HG03159 (cell line): ENCODE results near the gene ELMOD3.
"Not testable (repeated sequence)": the region's sequence is repeated elsewhere in the genome, so short reads cannot be mapped to it uniquely, and the experiment has no call there.

ENCODE experiments used
- ATAC-seq: cut with Tn5 transposase; IDR thresholded peaks from one replicate; pipeline ENCODE4 v1.9.1; 2021; ENCODE audit warnings: mild to moderate bottlenecking, moderate library complexity; ENCODE audit not compliant: unreplicated experiment

Gene ELMOD3

DNA sequence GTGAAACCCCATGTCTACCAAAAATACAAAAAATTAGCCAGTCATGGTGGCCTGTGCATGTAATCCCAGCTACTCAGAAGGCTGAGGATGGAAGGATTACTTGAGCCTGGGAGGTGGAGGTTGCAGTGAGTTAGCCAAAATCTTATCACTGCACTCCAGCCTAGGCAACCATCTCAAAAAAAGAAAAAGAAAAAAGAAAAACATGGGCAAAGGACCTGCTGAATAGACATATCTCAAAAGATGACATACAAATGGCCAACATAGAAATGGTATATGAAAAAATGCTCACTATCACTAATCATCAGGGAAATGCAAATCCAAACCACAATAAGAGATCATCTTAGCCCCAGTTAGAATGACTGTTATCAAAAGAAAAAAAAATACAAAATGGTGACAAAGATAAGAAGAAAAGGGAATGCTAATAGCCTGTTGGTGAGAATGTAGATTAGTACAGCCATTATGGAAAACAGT, 25.4 kb upstream of the ELMOD3 start:
- no peak for ATAC-seq

DNA sequence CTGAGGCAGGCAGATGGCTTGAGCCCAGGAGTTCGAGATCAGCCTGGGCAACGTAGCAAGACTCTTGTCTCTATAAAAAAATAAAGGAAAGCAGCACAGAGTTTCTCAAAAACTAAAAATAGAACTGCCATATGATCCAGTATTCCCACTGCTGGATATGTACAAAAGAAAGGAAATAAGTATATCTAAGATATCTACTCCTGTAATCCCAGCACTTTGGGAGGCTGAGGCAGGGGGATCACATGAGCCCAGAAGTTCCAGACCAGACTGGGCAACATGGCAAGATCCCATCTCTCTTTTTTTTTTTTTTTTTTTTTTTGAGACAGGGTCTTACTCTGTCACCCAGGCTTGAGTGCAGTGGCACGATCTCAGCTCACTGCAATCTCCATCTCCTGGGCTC, 24.9 kb upstream of the ELMOD3 start:
- ATAC-seq: not testable (repeated sequence)

DNA sequence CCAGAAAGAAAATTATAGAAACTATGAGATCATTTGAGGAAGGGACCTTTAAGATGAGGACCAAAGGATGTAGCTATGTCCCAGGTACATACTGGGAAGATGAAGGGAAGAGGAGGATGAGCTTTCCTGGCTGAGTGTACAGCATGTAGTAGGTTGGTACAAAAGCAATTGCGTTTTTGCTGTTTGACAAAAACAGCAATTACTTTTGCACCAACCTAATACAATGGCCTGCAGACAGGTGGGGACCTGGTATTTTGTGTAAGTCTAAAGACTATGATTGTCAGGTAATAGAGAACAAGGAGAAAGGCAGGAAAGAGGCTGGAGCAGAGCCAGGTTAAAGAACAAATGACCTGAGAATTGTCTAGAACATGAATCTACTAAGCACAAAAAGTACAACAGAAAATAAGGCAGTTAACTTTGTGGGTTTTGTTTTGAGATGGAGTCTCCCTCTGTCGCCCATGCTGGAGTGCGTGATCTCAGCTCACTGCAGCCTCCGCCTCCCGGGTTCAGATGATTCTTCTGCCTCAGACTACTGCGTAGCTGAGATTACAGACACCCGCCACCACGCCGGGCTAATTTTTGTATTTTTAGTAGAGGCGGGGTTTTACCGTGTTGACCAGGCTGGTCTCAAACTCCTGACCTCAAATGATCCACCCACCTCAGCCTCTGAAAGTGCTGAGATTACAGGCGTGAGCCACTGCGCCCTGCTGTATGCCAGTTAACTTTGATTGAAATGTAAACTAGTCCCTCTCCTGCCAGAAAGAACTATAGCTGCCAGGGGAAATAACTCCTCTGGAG, 23.5 kb upstream of the ELMOD3 start:
- ATAC-seq: no peak

DNA sequence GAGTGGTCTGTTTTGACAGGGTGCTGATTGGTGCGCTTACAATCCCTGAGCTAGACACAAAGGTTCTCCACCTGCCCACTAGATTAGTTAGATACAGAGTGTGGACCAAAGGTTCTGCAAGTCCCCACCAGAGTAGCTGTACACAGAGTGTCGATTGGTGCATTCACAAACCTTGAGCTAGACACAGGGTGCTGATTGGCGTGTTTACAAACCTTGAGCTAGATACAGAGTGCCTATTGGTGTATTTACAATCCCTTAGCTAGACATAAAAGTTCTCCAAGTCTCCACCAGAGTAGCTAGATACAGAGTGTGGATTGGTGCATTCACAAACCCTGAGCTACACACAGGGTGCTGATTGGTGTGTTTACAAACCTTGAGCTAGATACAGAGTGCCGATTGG, 20.7 kb upstream of the ELMOD3 start:
- ATAC-seq: not testable (repeated sequence)

DNA sequence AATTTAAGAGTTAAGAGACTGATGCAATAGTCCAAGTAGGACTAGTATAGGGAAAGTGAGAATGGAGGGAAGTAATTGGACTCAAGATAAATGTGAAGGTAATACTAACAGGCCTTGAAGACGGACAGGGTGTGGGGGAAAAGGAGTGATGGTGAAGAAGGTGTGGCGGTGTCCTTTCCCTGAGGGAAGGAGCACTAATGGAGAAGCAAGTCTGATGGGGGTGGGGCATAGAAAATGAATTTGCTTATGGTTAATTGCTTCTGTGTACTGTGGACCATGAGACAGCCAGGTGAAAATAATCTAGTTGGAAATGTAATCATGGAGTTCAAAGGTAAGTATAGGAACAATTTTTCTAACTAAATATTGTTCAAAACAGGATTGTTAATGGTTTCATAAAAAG, 19.6 kb upstream of the ELMOD3 start:
- ATAC-seq: no peak

DNA sequence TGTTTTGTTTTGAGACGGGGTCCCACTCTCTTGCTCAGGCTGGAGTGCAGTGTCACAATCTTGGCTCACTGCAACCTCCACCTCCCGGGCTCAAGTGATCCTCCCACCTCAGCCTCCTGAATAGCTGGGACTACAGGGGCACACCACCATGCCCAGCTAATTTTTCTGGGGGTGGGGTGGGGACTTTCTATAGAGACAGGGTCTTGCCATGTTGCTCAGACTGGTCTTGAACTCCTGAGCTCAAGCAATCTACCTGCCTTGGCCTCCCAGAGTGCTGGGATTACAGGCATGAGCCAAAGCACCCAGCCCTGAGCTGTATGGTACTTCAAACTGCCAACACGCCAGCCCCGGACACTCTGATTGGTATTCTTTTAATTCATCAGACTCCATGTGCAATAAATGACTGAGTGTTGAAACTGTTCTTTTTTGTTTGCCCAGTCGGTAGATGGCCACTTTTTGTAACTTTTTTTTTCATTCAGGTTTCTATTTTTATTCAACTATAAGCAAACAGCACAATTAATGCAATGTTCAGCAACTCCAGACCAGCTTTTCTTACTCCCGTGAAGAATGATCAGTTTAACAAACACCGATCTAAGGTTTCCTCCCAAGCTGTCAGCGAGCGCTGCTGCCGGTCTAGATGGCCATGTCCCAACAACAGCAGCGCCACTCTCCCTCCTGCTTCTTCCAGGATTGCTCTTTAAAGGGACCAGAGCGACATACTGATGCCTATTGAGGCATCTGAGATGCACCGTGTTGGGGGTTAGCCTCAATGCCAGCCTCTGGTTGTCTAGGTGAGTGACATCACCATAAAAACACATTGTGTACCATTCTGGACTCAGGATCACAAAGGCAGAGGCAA, 14.3 kb upstream of the ELMOD3 start:
- no peak for ATAC-seq

DNA sequence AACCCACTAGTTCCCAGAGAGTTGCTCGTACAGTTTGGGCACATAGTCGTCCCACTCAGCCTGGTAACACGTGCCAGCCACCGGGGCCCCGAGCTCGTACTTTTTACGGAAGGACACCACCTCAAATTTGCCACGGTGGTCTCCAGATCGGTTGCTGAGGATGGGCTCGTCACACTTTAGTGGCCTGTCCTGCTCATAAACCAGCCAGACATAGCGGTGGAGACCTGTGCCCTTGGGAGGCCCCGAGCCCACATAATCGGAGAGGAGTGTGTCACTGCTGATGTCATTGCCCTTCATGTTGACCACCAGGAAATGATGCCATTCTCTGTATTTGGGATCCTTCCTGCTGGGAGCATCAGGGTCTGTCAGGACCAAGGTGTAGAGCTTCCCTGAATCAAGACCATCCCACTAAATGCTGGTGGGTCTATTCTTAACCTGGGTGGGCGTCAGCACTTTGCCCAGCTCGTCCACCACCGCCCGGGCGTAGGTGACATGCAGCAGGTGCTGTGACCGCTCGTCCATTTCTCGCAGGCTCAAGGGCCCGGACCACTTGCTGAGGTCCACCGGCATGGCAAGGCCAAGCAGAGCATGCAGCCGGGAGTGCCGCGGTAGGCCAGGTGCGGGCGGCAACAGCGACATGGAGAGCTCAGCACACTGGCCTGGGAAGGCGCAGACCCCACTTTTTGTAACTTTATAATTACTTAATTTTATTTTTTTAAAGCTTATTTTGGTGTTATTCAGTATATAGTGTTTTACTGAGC, 13.1 kb upstream of the ELMOD3 start:
- no peak for ATAC-seq

DNA sequence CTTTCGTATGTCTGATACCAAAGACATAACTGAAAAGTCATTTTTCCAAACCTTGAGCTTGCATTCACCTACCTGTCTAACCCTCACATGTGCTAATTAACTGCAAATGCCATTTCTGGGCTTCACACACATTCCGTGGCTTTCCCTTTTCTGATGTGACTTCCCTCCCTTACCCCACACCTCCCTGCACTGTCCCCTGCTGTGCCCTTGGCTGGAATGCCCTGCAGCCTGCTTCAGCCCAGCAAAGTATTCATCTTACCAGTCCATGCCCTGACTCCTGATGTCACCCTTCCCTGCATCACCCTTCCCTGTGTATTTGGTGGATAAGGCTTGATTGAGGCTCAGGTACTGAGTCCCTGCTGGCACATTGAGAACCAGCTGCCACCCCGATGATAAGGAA, 12.4 kb upstream of the ELMOD3 start:
- ATAC-seq: no peak

DNA sequence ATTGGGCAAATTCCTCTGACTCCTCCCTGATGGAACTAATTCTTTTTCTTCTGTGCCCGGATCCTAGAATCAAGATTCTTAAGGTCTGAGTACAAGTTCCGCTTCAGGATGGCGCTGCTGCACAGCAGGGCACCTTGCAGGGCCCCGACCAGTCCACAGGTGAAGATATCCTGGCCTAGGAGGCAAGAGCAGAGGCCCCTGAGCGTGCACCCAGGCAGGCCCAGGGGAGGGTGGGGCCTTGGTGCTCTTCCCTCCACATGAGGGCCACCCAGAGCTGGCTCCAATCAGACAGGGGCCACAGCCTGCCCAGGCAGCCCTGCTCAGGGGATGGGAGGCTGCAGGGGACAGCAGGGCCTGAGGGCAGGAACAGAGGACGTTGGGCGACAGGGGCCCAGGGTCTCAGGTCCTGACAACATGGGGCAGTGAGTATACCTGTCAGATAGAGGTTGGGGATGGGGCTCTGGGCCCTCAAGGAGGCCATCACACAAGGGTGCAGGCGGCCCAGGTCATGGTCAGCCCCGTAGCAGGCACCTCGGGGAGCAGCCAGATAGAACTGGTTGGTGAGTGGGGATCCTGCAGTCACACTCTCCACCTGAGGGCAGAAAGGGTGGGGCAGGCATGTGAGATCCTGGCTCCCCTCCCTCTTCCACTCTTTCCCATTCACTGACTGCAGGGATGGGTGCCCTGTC, 11.2 kb upstream of the ELMOD3 start:
- not testable (repeated sequence) for ATAC-seq

DNA sequence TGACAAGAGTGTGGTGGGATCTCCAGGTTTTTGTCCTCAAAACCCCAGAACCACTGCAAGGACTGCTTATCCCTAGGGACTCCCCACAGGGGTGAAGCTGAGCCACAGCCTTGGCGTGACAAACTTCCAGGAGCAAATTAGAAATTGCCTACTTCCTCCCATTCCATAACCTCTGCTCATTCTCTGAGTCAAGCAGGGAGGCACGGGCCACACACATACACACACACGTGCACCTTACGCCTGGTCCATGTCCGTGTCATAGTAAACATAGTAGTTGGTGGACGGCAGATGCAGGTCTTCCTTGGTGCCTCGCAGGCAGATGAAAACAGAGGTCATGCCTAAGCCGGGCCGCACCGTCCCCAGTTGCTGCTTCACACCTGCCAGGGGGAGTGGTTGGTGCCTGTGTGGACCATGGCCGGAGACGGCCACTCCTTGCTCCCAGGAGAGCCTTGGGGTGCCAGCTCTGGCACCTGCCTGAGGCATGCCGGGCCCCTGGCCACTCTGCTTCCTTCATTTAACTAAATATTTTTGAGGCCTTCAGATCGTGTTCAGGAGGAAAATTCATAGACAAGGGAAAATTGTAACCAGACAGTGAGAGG, 10.1 kb upstream of the ELMOD3 start:
- ATAC-seq: no peak

DNA sequence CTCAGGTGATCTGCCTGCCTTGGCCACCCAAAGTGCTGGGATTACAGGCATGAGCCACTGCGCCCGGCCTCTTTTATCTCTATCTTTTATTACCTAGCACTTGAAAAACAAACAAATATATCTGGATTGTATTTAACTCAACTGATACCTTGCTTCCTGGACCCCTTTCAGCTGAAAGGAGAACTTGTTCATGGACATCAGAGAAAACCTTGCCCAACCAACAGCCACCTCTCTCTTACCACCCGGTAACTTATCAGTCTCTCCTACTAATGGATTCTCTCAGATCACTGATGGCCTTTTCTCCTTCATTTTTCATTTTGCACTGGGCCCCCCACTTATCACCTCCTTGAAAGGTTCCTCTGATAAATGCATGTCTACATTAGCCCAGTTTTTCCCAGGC, 7.0 kb upstream of the ELMOD3 start:
- ATAC-seq: no peak

DNA sequence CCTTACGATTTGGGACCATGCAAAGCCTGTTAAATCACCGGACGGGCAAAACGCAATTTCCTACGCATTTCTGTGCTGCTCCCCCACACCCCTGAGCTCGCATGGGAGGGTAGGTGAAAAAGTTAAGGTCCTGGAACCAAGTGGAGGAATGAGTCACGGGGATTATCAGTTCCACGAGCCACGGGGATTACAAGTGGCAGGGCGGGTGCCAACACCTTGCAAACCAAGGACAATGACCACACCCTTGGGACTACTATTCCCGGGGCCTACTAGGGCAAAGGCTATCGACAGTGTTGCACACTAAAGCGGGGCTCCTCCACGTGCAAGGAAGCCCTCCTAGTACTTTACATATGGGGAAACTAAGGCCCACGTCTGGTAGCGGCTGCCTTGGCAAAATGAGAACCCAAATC, 688 bp upstream of the ELMOD3 start:
- ATAC-seq: no peak

DNA sequence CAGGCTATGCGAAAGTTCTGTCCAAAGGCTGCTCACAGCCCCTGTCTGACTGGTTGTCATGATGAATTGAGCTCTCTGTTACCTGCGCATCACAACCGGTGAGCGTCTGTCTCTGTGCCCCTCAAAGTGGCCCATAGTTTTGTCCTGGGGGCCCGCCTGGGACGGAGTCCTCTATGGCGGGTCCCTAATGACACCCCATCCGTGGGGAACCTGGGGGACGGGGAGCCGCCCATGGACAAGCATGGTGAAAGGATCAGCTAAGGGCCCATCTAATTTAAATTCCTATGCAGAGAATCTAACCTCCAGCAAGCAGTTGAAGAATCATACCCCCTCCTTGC, 473 bp downstream of the ELMOD3 start:
- peak; percentile 31 for ATAC-seq

DNA sequence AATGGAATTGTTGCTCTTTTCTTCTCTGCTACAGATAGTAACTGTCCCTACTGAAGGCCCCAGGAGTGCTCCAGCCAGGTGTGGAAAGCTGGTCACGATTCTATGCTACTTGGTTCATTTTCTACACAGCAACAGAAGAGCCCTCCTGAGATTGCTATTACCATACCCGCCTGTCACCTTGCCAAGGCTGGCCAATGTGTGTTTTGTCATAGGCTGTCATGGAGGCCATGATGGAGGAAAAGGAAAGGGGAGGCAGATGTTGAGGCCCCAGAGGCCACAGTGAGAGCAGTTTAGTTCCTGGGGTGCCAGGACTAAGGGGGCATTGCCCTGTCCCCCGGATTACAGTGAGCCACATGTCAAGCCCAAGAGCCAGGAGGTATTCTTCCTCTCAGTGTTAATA, 952 bp downstream of the ELMOD3 start:
- ATAC-seq: no peak

DNA sequence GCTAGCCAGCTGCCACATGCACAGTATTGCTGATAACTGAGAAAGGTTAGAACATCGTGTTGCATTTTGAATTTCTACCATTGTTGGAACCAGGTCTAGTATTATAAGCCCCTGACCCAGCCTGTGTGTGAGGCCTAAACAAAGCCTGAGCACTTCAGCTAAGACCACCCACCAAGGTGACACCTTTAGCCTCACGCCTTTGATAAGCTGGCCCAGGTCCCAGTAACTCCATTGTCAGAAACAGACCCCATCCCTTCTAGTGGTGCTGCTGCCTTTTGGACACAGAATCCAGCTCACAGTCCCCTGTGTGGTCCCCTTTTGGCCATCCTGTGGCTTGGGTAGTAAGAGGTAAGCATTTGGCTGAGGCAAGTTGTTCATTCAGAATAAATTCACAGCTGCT, 1.6 kb downstream of the ELMOD3 start:
- ATAC-seq: no peak

DNA sequence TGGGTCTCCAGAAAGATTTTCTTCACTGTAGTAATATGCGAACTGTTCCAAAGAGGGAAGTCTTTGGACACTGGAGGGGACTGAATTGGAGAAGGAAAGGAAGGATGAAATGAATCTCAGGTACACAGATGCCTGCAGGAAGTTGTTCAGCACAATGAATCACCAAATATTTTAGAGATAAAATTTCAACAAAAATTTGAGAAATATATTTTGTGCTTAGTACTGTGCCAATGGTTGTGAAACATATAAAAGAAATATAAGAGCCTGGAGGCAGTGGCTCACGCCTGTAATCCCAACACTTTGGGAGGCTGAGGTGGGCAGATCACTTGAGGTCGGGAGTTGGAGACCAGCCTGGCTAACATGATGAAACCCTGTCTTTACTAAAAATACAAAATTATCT, 3.2 kb downstream of the ELMOD3 start:
- ATAC-seq: no peak

DNA sequence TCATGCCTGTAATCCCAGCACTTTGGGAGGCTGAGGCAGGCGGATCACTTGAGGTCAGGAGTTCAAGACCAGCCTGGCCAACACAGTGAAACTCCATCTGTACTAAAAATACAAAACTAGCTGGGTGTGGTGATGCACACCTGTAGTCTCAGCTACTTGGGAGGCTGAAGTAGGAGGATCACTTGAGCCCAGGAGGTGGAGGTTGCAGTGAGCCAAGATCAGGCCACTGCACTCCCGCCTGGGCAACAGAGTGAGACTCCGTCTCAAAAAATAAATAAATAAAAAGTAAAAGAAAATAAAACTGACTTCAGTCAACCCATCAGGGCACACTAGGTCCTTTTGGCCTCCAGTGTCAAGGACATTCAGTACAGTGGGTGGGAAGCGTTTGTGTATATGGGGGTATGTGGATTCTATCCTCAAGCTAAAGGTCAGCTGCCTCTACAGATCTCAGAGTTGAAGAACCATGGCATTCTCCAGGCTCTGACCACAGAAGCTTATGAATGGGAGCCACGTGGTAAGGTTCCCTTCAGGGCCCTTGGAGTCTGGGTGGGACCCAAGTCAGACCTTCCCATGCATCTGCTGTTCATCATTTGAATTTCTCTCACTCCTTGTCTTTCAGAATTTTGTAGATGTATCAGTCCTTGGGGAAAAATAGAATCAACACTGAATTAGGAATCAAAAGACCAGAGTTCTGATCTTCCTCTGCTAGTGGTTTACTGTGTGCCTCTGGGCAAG, 8.3 kb downstream of the ELMOD3 start:
- ATAC-seq: not testable (repeated sequence)

DNA sequence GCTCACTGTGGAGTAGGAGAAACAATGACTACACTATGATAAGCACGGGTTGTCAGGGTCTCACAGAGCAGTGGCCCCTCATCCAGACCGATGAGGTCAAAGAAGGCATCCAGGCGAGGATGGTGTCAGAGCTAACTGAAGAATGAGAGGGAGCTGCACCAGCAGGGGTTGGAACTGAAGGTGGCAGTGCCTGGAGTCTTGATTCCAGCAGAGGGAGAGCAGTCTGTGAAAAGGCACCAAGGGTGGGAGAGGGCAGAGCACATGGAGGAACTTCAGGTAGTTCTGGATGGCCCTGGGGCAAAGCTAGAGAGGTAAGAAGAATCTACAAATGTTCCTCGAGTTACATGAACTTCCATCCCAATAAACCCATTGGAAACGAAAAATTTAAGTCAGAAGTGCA, 12.6 kb downstream of the ELMOD3 start:
- no peak for ATAC-seq

DNA sequence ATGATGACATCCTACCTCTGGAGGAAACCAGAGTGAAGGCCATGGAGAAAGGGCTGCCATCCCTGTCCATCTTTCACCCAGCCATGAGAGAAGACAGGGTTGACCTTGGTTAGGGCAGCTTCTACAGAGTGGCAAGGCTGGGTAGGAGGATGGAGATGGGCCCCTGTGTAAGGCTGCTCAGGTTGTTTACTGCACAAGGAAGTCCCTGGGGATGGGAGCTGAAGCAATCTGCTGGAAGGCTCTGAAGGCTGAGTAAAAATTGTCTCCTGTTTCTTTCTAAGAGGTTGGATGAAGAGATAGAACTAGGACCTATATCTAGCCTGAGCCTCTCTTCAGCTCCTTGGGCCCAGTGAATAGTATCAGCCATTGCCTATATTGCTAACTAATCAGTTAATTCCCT, 14.4 kb downstream of the ELMOD3 start:
- ATAC-seq: no peak

DNA sequence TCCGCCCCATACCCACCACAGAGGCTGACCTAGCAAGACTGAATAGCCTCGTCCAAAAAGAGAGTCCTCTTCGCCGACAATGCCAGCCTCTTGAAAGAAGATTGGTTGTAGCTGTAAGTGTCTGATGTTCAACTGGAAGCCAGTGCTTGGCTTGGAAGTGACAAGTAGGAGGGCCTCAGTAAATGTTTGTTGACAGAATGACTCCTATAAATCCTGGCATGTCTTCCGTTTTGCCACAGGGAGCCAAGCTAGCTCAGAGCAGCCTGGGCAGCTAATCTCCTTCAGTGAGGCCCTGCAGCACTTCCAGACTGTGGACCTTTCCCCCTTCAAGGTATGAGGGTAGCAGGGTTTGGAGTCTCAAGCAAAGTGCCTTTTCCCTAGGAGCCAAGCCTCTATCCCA, 14.9 kb downstream of the ELMOD3 start:
- ATAC-seq: no peak
